Pancreas (tissue), 10 donors: Measurements from ENCODE around the gene OR5K1. TPM values are rescaled to one million over a fixed set of nuclear protein-coding genes. Genes with fewer than 3 reads are reported as not detected.

Experiments
- ATAC-seq, 4 donors: fragments of 200-7000 bp; cut with Tn5 transposase; one replicate each; pipeline versions ENCODE4 v1.8.0 to v1.9.1; 2020; ENCODE audit warnings: mild to moderate bottlenecking in 4 of 4, moderate library complexity in 4 of 4
- DNase-seq, 6 donors: peaks; one replicate each; pipeline ENCODE4 v3.0.0-alpha.2; 2020
- FAIRE-seq: peaks from 2 replicates; lab custom pipeline; 2012; peaks lifted over from hg19 to GRCh38; lab: Jason Lieb, UNC
- H3K27ac ChIP-seq, 4 donors: fragments of 200-600 bp; sonication (generic); 1 replicate in 3 of 4; 2 replicates in 1 of 4; pipeline versions ENCODE4 v1.5.0 to v1.8.0; 2020
- H3K27me3 ChIP-seq, 4 donors: fragments of 200-600 bp; one replicate each; pipeline ENCODE4 v1.8.0; 2021
- H3K36me3 ChIP-seq, 3 donors: fragments of 200-600 bp; sonication (generic) in 1 of 3; one replicate each; pipeline versions ENCODE4 v1.5.0 to v1.8.0; 2020 to 2021
- H3K4me1 ChIP-seq, 3 donors: fragments of 200-600 bp; one replicate each; pipeline ENCODE4 v1.8.0; 2021
- H3K4me3 ChIP-seq, 4 donors: fragments of 200-600 bp; sonication (generic) in 2 of 4; one replicate each; pipeline versions ENCODE4 v1.5.0 to v1.8.0; 2020 to 2021
- H3K9me3 ChIP-seq, 4 donors: fragments of 200-600 bp; one replicate each; pipeline ENCODE4 v1.8.0; 2021
- WGBS, 2 donors: extraction: QIAGEN DNeasy Blood & Tissue Kit; methylation state at CpG; one replicate each; pipeline ENCODE4 v1.1.7; 2013; 5-methylcytosine and 5-hydroxymethylcytosine counted together
- intact Hi-C, 3 donors: fragments of 100-400 bp; cut with DNase I; formaldehyde crosslinking; loops; one replicate each; pipeline versions ENCODE4 v1.11.1 to v1.14.2; 2022
- polyA plus RNA-seq, 2 donors: library from polyadenylated mRNA; stranded (reverse); fragments of 200-250 nt; gene quantifications; one replicate each; pipeline ENCODE4 v1.2.3, GENCODE V29; 2013
- total RNA-seq, 6 donors: library from RNA; stranded (reverse); fragmentation: NEBNext Ultra II Directional in 4 of 6; extraction: Animal tissue kit (Norgen Biotek cat#: 25700) in 4 of 6; gene quantifications; one replicate each; pipeline versions ENCODE4 v1.2.1 to v1.2.4, GENCODE V29; 2021 to 2023
- TF ChIP-seq, protein P1 (sequence below), 4 donors: fragments of 200-600 bp; sonication (generic) in 3 of 4; IDR thresholded peaks; one replicate each; pipeline versions ENCODE4 v1.5.0 to v1.8.0; 2021; ENCODE audit warnings: antibody characterized with exemption in 4 of 4
- donor health status: healthy with polysubstance abuse.
- donor health status: DM: no; HTN: no; CAD: no; lungs with moderate emphysema.
- donor health status: DM: no; HTN: no; CAD: no.
- donor health status: control.
- donor health status: control.
- donor health status: Bipolar disorder and iron deficiency.
- donor health status: DM: yes; HTN: yes; CAD: no.
- donor health status: DM: no; HTN: no; CAD: no.
- donor health status: DM: no; HTN: no; CAD: no.
- donor health status: DM: yes; HTN: yes; CAD: no.

The OR5K1 gene
- total and polyA plus RNA-seq, 8 donors = not detected

DNA sequence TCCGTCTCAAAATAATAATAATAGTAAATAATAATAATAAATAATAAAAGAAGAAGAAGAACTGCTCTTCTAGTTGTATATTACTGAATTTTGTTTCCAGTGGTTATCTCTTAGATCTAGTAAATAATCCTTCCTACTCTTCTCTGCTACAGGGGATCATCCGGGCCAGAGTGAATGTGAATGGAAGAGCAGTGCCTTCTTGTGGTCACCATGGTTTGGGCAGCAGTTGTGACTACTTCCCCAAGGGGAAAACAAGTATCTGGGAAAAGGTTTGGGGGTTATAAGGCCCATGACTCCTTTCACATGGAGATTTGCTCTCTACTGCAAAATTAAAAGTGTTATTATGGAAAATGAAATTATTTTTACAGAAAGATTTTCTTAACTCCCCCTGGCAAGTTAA lies 5.5 kb upstream of the OR5K1 start:
- TF ChIP-seq, protein P1, sequence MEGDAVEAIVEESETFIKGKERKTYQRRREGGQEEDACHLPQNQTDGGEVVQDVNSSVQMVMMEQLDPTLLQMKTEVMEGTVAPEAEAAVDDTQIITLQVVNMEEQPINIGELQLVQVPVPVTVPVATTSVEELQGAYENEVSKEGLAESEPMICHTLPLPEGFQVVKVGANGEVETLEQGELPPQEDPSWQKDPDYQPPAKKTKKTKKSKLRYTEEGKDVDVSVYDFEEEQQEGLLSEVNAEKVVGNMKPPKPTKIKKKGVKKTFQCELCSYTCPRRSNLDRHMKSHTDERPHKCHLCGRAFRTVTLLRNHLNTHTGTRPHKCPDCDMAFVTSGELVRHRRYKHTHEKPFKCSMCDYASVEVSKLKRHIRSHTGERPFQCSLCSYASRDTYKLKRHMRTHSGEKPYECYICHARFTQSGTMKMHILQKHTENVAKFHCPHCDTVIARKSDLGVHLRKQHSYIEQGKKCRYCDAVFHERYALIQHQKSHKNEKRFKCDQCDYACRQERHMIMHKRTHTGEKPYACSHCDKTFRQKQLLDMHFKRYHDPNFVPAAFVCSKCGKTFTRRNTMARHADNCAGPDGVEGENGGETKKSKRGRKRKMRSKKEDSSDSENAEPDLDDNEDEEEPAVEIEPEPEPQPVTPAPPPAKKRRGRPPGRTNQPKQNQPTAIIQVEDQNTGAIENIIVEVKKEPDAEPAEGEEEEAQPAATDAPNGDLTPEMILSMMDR (IDR thresholded peaks at IDR 0.05) = no peak
- FAIRE-seq = no peak
- Histone ChIP-seq H3K27me3 (no peaks in the 10 kb centered on the region), H3K36me3 (no peaks in the 10 kb centered on the region), H3K4me3 (no peak overlapping the region), H3K9me3 (no peaks in the 10 kb centered on the region), H3K27ac (no peak overlapping the region), H3K4me1 (no peaks in the 10 kb centered on the region)
- intact Hi-C loops = no loop called here
- WGBS, 2 donors = 65 to 73% methylated on average over 2 of the region's 2 CpGs
- DNase-seq = no peak
- ATAC-seq = no peak

DNA sequence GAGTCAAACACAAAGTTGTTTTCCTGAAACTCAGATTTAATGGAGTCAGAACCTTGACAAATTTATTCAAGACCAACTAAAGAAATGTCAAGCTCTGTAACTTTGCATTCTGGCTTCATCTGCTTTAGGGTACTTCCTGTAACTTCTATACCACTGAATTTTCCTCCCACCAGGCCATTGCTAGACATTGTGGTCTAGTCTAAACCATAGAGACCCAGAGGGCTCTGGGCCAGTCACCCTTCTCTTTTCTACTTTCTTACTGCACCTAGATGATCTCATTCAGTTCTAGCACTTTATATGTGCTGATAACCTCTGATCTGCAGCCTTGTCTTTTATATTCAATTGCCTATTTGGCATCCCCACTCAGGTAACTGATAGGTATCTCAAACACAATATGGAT lies 2.8 kb upstream of the OR5K1 start:
- FAIRE-seq (no peak), ATAC-seq (no peak), DNase-seq (no peak)
- Histone ChIP-seq H3K9me3 (no peaks in the 10 kb centered on the region), H3K27me3 (no peaks in the 10 kb centered on the region), H3K4me1 (no peaks in the 10 kb centered on the region), H3K4me3 (no peak overlapping the region), H3K27ac (no peak overlapping the region), H3K36me3 (no peaks in the 10 kb centered on the region)
- TF ChIP-seq, protein P1 (IDR thresholded peaks at IDR 0.05) = no peak
- intact Hi-C loops = no loop called here

DNA sequence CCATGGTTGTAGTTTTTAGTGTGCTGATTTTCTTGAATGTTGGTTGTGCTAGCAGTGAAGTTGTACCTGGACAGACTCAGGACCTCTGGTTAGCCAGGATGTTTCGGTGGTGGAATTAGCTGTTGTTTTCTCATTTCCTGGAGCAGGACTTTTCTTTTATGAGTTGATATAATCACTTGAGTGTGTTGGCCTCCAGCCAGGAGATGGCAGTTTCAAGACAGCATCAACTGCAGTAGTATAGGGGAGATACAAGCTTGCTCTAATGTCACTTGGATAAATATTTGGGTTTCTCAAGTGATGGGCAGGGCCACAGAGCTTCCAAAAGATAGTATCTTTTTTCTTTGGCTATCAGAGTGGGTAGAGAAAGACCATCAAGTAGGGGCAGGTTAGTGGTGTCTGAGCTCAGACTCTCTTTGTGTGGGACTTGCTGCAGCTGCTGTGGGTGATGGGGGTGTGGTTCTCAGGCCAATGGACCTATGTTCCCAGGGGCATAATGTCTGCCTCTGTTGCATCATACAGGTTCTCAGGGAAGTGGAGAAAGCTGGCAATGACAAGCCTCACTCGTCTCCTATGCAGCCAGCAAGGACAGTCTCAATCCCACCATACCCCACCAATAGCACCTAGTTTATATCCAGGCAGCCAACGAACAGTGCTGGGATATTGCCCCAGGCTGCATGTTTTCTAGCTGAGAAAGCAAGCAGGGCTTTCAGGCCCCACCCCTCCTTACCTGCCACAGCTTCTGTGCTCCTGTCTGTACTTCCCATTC lies 19.9 kb downstream of the OR5K1 start:
- no peak overlapping the region for H3K27ac ChIP-seq
- no peaks in the 10 kb centered on the region for H3K4me1 ChIP-seq
- DNase-seq (no peak), ATAC-seq (no peak), FAIRE-seq (no peak)
- TF ChIP-seq, protein P1 (IDR thresholded peaks at IDR 0.05) = no peak
- no peaks in the 10 kb centered on the region for H3K27me3 ChIP-seq
- no peaks in the 10 kb centered on the region for H3K36me3 ChIP-seq
- intact Hi-C loops = no loop called here
- no peaks in the 10 kb centered on the region for H3K9me3 ChIP-seq
- WGBS, 2 donors = 44 to 55% methylated on average over 3 of the region's 3 CpGs
- H3K4me3 ChIP-seq = no peak overlapping the region

DNA sequence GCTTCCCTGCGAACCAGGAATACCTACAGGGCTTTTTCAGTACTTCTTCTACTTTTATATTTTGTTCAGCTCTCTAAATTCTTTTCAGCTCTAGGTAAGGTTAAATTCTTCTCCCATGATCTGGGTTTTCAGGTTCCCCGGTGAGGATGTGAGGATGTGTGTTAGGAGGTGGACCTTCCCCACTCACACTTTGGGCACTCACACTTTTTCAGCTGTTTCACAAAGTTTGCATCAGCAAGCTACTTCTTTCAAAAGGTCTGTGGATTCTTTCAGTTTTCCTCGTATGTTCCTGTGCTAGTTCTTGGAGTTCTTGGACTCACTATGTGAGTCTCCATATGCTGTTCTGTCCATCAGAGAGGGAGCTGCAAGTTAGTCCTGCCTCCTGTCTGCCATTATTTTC lies 20.6 kb downstream of the OR5K1 start:
- Histone ChIP-seq H3K27ac (no peak overlapping the region), H3K9me3 (no peaks in the 10 kb centered on the region), H3K4me3 (no peak overlapping the region), H3K27me3 (no peaks in the 10 kb centered on the region), H3K4me1 (no peaks in the 10 kb centered on the region), H3K36me3 (no peaks in the 10 kb centered on the region)
- TF ChIP-seq, protein P1 (IDR thresholded peaks at IDR 0.05) = no peak
- ATAC-seq (no peak), FAIRE-seq (no peak), DNase-seq (no peak)
- 59 to 66% methylated on average over 3 of the region's 3 CpGs for WGBS, 2 donors
- intact Hi-C loops = no loop called here

DNA sequence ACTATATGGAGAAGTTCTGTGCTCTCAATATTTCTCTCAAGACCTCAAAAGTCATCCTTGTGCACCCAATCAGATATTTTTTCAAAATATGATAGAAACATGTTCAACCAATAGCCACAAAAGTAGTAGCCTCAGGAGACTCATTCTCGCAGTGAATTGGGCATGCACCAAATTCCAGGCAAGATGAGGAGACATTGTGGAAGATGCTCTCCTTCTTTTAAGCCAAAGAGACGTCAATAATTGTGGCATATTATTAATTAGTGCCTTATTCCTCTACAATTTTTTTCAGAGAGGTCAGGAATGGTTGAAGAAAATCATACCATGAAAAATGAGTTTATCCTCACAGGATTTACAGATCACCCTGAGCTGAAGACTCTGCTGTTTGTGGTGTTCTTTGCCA lies 34.4 kb downstream of the OR5K1 start, which contains the start of gene OR5K2:
OR5K2 (plus strand) TSS at position 301 of the 400 bp plus-strand sequence; CDS start at position 301, 0 bp downstream.
- intact Hi-C loops = no loop called here

More for the DNA sequence above, 34.4 kb downstream of the OR5K1 start, which contains the start of gene OR5K2:
- H3K27ac ChIP-seq = no peak within 1 kb of the TSS
- H3K4me1 ChIP-seq = no peaks in the 10 kb centered on the region
- H3K27me3 ChIP-seq = no peaks in the 10 kb centered on the region
- FAIRE-seq (no peak), DNase-seq (no peak), ATAC-seq (no peak)
- TF ChIP-seq, protein P1 (IDR thresholded peaks at IDR 0.05) = no peak
- no peaks in the 10 kb centered on the region for H3K9me3 ChIP-seq
- no peaks in the 10 kb centered on the region for H3K36me3 ChIP-seq
- no peak within 1 kb of the TSS for H3K4me3 ChIP-seq
- 46 to 58% methylated on average over 2 of the region's 2 CpGs for WGBS, 2 donors
